Measurements from ENCODE around the gene BLCAP. TPM values are rescaled to one million over a fixed set of nuclear protein-coding genes. Genes with fewer than 3 reads are reported as not detected.
A peak's percentile ranks its signal among the peaks of the same experiment; 100 is the strongest.

Gene BLCAP
- total RNA-seq, 2 donors from 2014 or later: 56.9 to 65.0 TPM

- Mint-ChIP-seq H3K4me1 (peaks cover 60% of the 10 kb centered on the region), H3K27ac (no peak overlapping the region), H3K27me3 (no peaks in the 10 kb centered on the region), H3K4me3 (peak overlapping the region; percentile 81), H3K36me3 (ENCODE audit: low read depth) (peaks cover 4% of the 10 kb centered on the region)
- no peak for ATAC-seq
- DNase-seq: no peak
- no peaks in the 10 kb centered on the region for H3K9me3 ChIP-seq (ENCODE audit: control insufficient read depth, low read length, poor library complexity, severe bottlenecking)
Observed at GRCh38 chr20:37523012-37523391, 4.7 kb downstream of the BLCAP start.

GRCh38 chr20:37522260-37523011 lies 5.2 kb downstream of the BLCAP start:
- DNase-seq: no peak
- ATAC-seq: no peak
- Mint-ChIP-seq H3K27ac (no peak overlapping the region), H3K4me3 (no peak overlapping the region), H3K36me3 (ENCODE audit: low read depth) (peaks cover 6% of the 10 kb centered on the region), H3K4me1 (peaks cover 60% of the 10 kb centered on the region), H3K27me3 (no peaks in the 10 kb centered on the region)
- H3K9me3 ChIP-seq (ENCODE audit: control insufficient read depth, low read length, poor library complexity, severe bottlenecking): no peaks in the 10 kb centered on the region

- Mint-ChIP-seq H3K4me1 (peaks cover 56% of the 10 kb centered on the region), H3K27me3 (no peaks in the 10 kb centered on the region), H3K36me3 (ENCODE audit: low read depth) (peaks cover 6% of the 10 kb centered on the region), H3K4me3 (peak within 1 kb of the TSS; percentile 45), H3K27ac (no peak within 1 kb of the TSS)
- no peaks in the 10 kb centered on the region for H3K9me3 ChIP-seq (ENCODE audit: control insufficient read depth, low read length, poor library complexity, severe bottlenecking)
- no peak for DNase-seq
- ATAC-seq: no peak
Observed at GRCh38 chr20:37521061-37521771, 6.5 kb downstream of the BLCAP start, which contains the start of gene NNAT. Gene NNAT (plus strand): TSS chr20:37521250. CDS start chr20:37521332, 82 bp downstream.

GRCh38 chr20:37520419-37520955 lies 7.2 kb downstream of the BLCAP start:
- H3K9me3 ChIP-seq (ENCODE audit: control insufficient read depth, low read length, poor library complexity, severe bottlenecking): no peaks in the 10 kb centered on the region
- Mint-ChIP-seq H3K4me1 (peaks cover 49% of the 10 kb centered on the region), H3K36me3 (ENCODE audit: low read depth) (peaks cover 6% of the 10 kb centered on the region), H3K27me3 (no peaks in the 10 kb centered on the region), H3K4me3 (peak overlapping the region; percentile 45), H3K27ac (no peak overlapping the region)
- DNase-seq (no peak), ATAC-seq (no peak)

GRCh38 chr20:37519508-37520418 lies 7.9 kb downstream of the BLCAP start:
- Mint-ChIP-seq H3K27ac (no peak overlapping the region), H3K4me3 (no peak overlapping the region), H3K36me3 (ENCODE audit: low read depth) (peaks cover 6% of the 10 kb centered on the region), H3K4me1 (peaks cover 43% of the 10 kb centered on the region), H3K27me3 (no peaks in the 10 kb centered on the region)
- ATAC-seq: no peak
- H3K9me3 ChIP-seq (ENCODE audit: control insufficient read depth, low read length, poor library complexity, severe bottlenecking): no peaks in the 10 kb centered on the region
- DNase-seq: no peak

GRCh38 chr20:37518606-37519507 lies 8.8 kb downstream of the BLCAP start:
- H3K4me3 Mint-ChIP-seq: peak overlapping the region; percentile 36
- H3K4me1 Mint-ChIP-seq: peaks cover 39% of the 10 kb centered on the region
- ATAC-seq (no peak), DNase-seq (no peak)
- H3K36me3 Mint-ChIP-seq (ENCODE audit: low read depth): peaks cover 9% of the 10 kb centered on the region
- no peak overlapping the region for H3K27ac Mint-ChIP-seq
- no peaks in the 10 kb centered on the region for H3K9me3 ChIP-seq (ENCODE audit: control insufficient read depth, low read length, poor library complexity, severe bottlenecking)
- no peaks in the 10 kb centered on the region for H3K27me3 Mint-ChIP-seq

- Mint-ChIP-seq H3K36me3 (ENCODE audit: low read depth) (peaks cover 9% of the 10 kb centered on the region), H3K4me1 (peaks cover 32% of the 10 kb centered on the region), H3K4me3 (no peak overlapping the region)
Observed at GRCh38 chr20:37518059-37518458, 9.6 kb downstream of the BLCAP start.

GRCh38 chr20:37516811-37517750 lies 10.6 kb downstream of the BLCAP start:
- no peak for DNase-seq
- H3K4me3 Mint-ChIP-seq: no peak overlapping the region
- peak overlapping the region; percentile 62 for H3K27ac Mint-ChIP-seq
- peaks cover 9% of the 10 kb centered on the region for H3K36me3 Mint-ChIP-seq (ENCODE audit: low read depth)
- no peak for ATAC-seq
- H3K4me1 Mint-ChIP-seq: peaks cover 32% of the 10 kb centered on the region
- no peaks in the 10 kb centered on the region for H3K9me3 ChIP-seq (ENCODE audit: control insufficient read depth, low read length, poor library complexity, severe bottlenecking)
- no peaks in the 10 kb centered on the region for H3K27me3 Mint-ChIP-seq

More at GRCh38 chr20:37518059-37518458, 9.6 kb downstream of the BLCAP start:
- no peaks in the 10 kb centered on the region for H3K9me3 ChIP-seq (ENCODE audit: control insufficient read depth, low read length, poor library complexity, severe bottlenecking)
- DNase-seq (no peak), ATAC-seq (no peak)
- Mint-ChIP-seq H3K27me3 (no peaks in the 10 kb centered on the region), H3K27ac (peak overlapping the region; percentile 62)

GRCh38 chr20:37515876-37516275 lies 11.8 kb downstream of the BLCAP start:
- Mint-ChIP-seq H3K4me1 (peaks cover 37% of the 10 kb centered on the region), H3K4me3 (no peak overlapping the region), H3K36me3 (ENCODE audit: low read depth) (peaks cover 11% of the 10 kb centered on the region), H3K27me3 (no peaks in the 10 kb centered on the region), H3K27ac (no peak overlapping the region)
- H3K9me3 ChIP-seq (ENCODE audit: control insufficient read depth, low read length, poor library complexity, severe bottlenecking): no peaks in the 10 kb centered on the region
- ATAC-seq (no peak), DNase-seq (no peak)

- DNase-seq (no peak), ATAC-seq (no peak)
- peaks cover 28% of the 10 kb centered on the region for H3K4me1 Mint-ChIP-seq
- no peaks in the 10 kb centered on the region for H3K27me3 Mint-ChIP-seq
- peaks cover 10% of the 10 kb centered on the region for H3K36me3 Mint-ChIP-seq (ENCODE audit: low read depth)
- no peak overlapping the region for H3K4me3 Mint-ChIP-seq
- H3K27ac Mint-ChIP-seq: no peak overlapping the region
- H3K9me3 ChIP-seq (ENCODE audit: control insufficient read depth, low read length, poor library complexity, severe bottlenecking): no peaks in the 10 kb centered on the region
Observed at GRCh38 chr20:37513779-37514359, 13.8 kb downstream of the BLCAP start.

- H3K9me3 ChIP-seq (ENCODE audit: control insufficient read depth, low read length, poor library complexity, severe bottlenecking): no peaks in the 10 kb centered on the region
- Mint-ChIP-seq H3K36me3 (ENCODE audit: low read depth) (peaks cover 6% of the 10 kb centered on the region), H3K4me1 (peaks cover 21% of the 10 kb centered on the region), H3K27me3 (no peaks in the 10 kb centered on the region), H3K27ac (no peak overlapping the region), H3K4me3 (no peak overlapping the region)
- DNase-seq (no peak), ATAC-seq (no peak)
Observed at GRCh38 chr20:37511610-37512275, 15.9 kb downstream of the BLCAP start.

All from T-helper 17 cell (primary cell).